NCI-H1694 (cell line): ENCODE results near the gene PLEKHF1.
"Not testable (repeated sequence)": the region's sequence is repeated elsewhere in the genome, so short reads cannot be mapped to it uniquely, and the experiment has no call there.

Source experiments
- DNase-seq: peaks from one replicate; lab custom pipeline; 2025; lab: John Stamatoyannopoulos, UW

The PLEKHF1 gene, protein sequence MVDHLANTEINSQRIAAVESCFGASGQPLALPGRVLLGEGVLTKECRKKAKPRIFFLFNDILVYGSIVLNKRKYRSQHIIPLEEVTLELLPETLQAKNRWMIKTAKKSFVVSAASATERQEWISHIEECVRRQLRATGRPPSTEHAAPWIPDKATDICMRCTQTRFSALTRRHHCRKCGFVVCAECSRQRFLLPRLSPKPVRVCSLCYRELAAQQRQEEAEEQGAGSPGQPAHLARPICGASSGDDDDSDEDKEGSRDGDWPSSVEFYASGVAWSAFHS

DNA sequence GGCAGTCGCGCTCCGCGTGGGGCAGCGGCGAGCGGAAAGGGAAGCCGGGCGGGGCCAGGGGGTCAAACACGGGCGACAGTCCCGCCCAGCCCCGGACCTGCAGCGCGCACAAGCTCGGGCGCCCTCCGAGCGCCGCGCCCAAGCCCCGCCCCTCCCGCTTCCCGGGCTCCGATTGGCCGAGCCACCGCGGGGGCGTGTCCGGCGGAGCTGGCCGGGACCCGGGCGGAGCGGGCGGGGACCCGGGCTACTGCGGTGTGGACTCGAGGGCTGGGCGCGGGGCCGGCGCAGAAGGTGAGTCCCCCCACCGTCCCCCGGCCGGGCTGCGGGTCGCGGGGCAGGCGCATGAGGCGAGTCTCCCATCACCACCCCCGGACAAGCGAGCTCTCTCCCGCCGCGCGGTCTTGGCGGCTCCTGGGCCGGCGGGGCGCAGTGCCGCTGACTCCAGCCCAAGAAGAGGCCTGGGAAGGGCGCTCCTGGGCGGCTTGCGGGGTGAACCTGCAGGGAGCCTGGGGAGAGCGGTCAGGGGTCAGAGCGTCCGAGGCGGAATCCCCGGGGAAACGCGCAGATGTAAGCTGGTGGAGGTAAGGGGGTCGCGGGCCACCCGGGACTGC is at the start of gene PLEKHF1:
PLEKHF1 (plus strand) TSS at position 247 of the 611 bp plus-strand sequence. CDS start 8,379 bp downstream, outside the sequence.
- DNase-seq = peak; percentile 20

DNA sequence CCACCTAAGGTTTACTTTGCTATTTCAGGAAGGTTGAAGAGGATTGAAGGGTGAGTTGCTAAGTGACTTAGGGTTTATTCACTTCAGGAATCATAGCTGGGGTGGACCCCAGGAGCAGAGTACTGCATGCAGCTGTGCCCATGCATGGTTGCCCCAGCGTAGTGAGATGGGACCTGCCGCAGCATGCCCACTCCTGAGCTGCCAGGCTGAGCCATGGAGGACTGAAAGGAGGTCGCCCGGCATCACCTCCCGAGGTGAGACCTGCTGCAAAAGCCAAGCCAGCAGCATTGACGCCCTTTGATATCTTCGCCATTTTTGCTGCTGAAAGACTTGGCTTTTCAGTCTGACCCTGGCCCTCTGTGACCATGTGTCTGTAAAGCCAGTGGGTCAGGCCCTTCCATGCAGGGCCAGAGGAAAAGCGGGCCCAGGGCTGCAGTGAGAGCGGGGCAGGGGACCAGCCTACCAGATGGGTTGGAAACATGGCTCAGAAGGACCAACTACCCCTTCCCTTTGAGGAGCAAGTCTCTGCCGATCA is 49.3 kb upstream of the PLEKHF1 start:
- no peak for DNase-seq

GRCh38 chr19:29616541-29616940 is 48.7 kb upstream of the PLEKHF1 start:
- DNase-seq = no peak

DNA sequence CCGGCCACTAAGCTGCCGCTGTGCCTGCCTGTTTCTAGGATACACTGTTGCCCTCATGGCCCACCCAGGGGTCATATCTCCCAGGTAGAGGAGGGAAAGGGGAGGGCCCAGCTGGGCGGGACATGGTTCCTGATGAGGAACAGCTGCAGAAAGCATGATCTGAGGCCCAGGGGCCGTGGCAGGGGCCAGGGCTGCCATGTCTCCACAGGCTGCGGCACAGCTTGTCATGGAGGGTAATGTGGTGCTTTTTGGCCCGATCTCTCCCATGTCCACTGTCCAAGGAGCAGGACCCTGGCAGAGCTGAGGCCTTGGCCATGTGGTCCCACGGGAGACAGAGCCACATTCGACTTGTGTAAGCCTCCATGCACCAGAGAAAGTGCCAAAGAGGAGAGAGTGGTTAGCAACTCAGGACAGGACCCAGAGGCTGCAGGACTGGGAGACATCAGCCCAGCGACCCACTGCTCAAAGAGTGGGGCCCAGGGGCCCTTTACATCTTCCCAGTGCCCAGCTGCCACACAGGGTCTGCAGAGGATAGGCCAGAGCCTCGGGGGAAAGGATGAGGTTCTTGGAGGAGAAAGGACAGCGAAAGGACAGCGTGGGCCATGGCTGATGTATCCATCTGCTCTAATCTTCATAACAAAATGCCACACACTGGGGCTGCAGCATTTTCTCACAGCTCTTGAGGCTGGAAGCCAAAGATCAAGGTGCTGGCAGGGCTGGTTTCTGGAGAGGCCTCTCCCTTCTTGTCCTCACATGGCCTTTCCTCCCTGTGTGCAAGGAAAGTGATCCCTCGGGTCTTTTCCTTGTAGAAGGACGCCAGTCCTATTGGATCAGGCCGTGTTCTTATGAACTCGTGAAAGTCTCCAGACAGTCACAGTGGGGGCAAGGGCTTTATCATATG is 47.6 kb upstream of the PLEKHF1 start:
- no peak for DNase-seq

- DNase-seq = no peak
Observed at GRCh38 chr19:29618434-29618833, 46.8 kb upstream of the PLEKHF1 start.

DNA sequence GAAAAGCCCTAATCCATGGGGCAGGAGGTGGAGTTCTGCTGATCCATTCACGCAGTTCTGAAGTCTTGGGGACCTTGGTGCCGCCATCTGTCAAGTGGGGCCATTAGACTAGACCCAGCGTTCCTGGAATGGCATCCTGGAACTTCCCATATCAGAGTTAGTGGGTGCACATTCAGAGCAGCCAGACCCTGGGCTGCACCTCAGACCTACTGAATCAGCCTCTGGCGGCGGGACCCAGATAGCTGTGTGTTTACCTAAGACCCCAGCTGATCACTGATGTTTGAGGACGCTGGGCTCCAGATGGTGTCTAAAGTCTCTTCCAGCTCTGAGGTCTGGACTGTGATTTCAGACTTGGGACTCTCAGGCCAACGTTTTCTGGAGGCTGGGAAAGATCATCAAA is 46.4 kb upstream of the PLEKHF1 start:
- DNase-seq = no peak

DNA sequence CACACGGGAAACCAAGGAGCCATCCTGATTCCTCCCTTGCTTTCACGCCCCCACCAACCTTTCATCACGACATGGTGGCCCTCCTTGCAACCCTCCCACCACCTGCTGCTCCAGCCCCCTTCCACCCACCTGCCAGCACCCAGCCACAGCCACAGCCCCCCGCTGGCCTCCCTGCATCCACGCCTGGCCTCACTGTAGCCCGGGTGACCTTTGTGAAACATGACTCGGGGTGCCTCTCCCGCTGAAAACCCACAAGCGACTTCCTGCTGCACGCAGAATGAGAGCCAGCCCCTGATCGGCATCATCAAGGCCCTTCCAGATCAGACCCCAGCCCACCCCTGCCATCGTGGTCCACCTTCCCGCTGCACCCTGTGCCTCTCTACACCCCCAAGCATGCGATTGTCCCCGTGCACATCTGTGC is 44.3 kb upstream of the PLEKHF1 start:
- DNase-seq = no peak

GRCh38 chr19:29622166-29623070 is 42.8 kb upstream of the PLEKHF1 start:
- DNase-seq = no peak

DNA sequence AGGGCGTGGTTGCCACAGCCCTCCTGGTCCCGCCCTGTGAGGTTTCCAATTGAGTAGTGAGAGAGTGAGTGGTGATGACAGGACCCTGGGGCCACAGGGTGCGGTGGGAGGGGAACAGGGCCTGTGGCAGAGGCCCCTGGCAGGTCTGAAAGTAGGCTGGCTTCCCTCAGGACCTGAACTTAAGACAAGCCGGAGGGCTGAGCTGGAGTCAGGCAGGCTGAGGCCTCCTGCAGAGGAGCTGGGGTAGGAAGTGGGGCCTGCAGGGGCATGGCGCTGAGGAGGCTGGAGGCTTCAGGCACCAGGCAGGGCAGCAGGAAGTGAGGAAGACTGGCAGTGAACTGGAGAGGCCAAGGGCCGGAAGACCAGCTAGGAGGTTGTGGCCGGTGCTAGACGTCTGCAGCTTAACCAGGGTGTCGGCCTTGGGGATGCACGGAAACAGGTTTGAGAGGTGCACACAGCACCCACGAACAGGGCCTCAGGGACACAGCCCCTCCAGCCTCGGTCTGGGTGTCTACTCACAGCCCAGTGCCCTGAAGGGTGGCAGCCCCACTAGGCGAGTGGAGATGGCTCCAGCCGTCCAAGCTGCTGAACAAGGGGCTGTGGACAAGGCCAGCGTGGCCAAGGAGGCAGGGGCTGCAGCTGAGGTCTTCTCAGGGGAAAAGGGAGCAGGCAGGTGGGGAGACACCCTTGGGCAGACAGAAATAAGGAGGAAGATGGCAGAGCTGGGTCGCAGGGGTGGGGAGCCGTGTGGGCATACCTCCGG is 41.4 kb upstream of the PLEKHF1 start:
- no peak for DNase-seq

DNA sequence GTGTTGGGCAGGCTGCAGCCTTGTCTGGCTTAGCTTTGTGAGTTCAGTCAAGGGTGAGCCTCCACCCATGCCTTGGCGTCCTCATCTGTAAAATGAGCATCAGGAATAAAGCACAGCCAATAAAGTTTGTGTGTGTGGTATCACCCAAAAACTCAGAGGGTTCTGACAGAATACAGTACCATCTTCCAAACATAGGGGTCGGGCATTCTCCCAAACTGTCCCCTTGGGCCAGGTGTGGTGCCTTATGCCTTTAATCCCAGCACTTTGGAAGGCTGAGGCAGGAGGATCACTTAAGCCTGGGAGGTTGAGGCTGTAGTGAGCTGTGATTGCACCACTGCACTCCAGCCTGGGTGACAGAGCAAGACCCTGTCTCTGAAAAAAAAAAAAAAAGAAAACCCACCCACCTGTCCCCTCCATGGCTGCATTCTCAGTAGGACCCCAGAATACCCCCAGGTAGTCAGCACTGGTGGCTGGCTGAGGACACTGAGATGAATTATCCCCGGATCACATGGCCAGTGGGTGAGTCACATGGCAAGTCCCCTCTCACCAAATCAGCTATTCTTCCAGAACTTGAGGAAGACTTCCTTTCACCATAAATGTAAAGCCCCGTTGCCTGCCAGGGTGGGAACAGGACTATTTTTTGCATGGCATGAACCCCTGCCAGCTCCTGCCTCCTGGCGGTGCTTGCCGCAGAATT is 40.6 kb upstream of the PLEKHF1 start:
- no peak for DNase-seq

- DNase-seq = no peak
Observed at GRCh38 chr19:29625186-29625651, 40.0 kb upstream of the PLEKHF1 start.

- no peak for DNase-seq
Observed at GRCh38 chr19:29626386-29626785, 38.9 kb upstream of the PLEKHF1 start.

DNA sequence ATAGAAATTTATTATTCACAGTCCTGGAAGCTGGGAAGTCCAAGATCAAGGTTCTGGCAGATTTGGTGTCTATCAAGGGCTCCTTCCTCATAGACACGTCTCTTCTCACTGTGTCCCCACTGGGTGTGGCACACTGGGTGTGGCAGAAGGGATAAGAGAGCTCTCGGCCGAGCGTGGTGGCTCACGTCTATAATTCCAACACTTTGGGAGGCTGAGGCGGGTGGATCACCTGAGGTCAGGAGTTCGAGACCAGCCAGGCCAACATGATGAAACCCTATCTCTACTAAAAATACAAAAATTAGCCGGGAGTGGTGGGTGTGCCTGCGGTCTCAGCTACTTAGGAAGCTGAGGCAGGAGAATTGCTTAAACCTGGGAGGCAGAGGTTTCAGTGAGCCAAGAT is 38.4 kb upstream of the PLEKHF1 start:
- not testable (repeated sequence) for DNase-seq

- no peak for DNase-seq
Observed at GRCh38 chr19:29628661-29629385, 36.4 kb upstream of the PLEKHF1 start.

GRCh38 chr19:29629836-29630534 is 35.3 kb upstream of the PLEKHF1 start:
- DNase-seq = no peak

DNA sequence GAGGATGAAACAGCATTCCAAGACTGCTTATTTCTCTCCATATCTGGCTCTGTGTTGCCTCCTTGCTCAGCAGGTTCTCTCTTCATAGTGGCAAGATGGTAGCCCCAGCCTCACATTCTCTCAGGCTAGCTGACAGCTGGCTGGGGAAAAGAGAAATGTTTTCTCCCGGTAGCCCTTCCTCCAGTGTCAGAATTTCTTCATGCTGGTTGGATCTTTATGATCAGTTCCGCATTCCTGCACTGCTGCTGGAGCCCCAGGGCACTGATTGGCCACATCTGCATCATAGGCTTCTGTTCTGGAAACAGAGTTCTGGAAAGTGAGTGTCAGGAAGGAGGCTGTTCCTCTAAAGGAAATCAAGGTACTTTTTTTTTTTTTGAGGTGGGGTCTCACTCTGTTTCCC is 34.6 kb upstream of the PLEKHF1 start:
- DNase-seq = no peak

DNA sequence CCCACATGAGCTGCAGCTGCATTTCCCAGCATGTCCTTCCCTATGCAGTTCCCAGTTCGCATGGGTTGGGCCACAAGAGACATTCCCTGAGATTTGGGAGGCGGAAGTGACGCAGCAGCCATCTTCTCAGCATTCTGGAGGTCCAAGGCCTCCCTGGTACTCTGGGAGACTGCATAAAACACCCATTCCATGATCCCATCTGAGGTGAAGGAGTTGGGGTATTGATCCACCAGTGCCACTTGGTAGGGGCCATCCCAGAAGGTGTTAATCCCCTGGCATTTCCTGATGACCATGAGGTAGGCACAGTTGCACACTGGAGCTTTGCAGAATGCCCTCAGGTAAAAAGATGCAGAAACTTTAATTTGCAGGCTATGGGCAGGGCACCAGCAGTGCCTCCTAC is 33.8 kb upstream of the PLEKHF1 start:
- DNase-seq = no peak

- DNase-seq = no peak
Observed at GRCh38 chr19:29634002-29634401, 31.3 kb upstream of the PLEKHF1 start.
